GM19468 (cell line): ENCODE data around the gene SHMT2.
"Not testable (repeated sequence)": the region's sequence is repeated elsewhere in the genome, so short reads cannot be mapped to it uniquely, and the experiment has no call there.

Experiments used
- ATAC-seq: cut with Tn5 transposase; IDR thresholded peaks from one replicate; pipeline ENCODE4 v1.9.1; 2021; ENCODE audit warnings: mild to moderate bottlenecking, moderate library complexity, moderate number of reproducible peaks; ENCODE audit not compliant: unreplicated experiment; ENCODE audit errors: extremely low read depth

The SHMT2 gene

GRCh38 chr12:57254506-57255280 lies 25.2 kb downstream of the SHMT2 start:
- no peak for ATAC-seq

- ATAC-seq: no peak
These were observed 26.4 kb downstream of the SHMT2 start for GRCh38 chr12:57255916-57256315.

DNA sequence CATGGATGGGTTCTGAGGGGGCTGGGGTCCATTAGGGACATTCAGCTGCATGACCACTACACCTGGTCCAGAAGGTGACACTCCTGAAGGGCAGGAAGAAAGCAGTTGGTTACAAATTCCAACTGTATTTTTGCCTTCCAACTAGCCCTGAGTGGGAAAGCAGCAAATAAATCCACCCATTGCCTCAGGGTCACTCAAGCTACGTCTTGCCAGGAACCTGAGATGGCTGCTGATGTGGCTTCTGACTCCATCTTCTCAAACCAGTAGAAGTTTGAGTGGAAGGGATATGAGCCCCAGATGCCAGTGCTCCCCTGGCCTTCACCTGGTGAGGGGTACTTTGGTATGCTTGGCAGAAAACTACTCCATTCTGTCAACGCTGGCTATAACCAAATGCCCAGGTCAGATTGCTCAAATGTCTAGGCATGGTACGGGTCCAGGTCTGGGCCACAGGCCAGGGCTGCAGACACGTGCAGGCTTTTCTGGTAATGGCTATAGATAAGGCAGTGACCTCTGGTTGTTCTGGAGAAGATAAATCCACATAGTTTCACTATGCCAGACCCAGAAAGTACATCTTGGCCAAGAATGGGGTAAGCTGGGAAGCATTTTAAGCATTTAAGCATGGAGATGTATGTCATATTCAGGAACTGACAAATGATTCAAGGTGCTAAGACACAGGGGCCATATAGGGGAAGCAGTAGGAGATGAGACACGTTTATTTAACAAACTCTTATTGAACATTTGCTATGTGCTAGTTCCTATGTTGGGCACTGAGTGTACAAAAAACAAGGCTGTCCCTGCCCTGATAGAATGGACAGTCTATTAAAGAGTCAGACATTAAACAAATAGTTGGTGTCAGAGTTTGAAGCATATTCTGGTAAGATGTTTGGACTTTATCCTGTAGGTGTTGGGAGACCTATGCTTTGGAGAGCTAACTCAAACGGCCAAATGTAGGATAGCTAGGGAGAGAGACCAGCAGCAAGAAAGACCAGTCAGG lies 29.8 kb downstream of the SHMT2 start:
- no peak for ATAC-seq

- ATAC-seq: no peak
These were observed 30.9 kb downstream of the SHMT2 start for GRCh38 chr12:57260366-57260765.

- ATAC-seq: no peak
These were observed 31.9 kb downstream of the SHMT2 start for GRCh38 chr12:57261428-57261865.

DNA sequence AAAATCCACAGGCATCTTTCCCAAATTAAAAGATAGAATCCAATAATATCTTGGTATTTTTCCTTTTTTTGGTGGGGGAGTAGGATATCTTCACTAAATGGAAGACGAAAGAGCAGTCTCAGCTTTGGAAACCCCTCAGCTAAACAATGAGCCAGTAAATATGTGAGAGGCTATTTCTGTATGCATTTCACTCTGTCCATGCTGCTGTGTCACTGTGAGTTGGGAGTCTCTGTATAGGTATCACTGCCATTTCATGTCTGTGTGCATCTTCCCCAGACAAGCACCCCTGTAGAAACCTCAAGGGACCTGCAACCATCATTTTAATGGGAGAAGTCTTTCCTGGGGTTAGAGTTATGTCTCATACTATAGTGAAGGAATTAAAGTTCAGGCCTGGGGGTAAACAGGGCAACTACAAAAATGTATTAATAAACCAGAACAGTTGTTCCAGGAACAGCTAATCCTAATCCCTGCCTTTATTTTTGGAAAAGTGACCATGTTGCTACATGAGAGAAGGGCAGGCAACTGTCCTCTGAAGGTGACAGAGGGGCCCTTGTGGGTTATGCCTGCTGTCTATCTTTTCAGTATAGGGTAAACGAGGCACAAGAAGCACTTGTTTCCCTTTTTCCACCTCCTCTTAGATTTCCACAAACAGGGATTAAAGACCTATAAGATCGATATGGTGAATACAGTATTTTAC lies 32.8 kb downstream of the SHMT2 start:
- no peak for ATAC-seq

GRCh38 chr12:57263096-57263495 lies 33.6 kb downstream of the SHMT2 start:
- no peak for ATAC-seq

DNA sequence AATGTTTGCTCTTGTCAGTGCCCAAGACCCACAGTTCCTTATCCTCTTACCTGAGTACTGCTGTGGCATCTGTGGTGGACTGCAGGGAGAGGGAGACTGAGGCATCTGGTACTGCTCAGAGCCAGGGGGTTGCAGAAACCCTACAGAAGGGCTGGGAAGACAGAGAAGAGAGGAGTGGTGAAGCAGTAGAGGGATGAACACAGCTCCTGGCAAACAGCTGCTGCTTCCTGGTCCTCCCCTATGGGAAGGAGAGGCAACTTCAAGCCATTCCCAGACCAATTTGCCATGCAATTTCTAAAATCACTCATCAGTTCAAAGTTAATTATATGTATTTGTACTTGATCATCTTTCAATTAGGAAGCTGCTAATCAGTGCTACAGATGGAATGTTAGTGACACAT lies 37.2 kb downstream of the SHMT2 start:
- ATAC-seq: no peak

GRCh38 chr12:57268264-57268663 lies 38.8 kb downstream of the SHMT2 start:
- no peak for ATAC-seq

GRCh38 chr12:57270966-57271470 lies 41.5 kb downstream of the SHMT2 start:
- ATAC-seq: no peak

DNA sequence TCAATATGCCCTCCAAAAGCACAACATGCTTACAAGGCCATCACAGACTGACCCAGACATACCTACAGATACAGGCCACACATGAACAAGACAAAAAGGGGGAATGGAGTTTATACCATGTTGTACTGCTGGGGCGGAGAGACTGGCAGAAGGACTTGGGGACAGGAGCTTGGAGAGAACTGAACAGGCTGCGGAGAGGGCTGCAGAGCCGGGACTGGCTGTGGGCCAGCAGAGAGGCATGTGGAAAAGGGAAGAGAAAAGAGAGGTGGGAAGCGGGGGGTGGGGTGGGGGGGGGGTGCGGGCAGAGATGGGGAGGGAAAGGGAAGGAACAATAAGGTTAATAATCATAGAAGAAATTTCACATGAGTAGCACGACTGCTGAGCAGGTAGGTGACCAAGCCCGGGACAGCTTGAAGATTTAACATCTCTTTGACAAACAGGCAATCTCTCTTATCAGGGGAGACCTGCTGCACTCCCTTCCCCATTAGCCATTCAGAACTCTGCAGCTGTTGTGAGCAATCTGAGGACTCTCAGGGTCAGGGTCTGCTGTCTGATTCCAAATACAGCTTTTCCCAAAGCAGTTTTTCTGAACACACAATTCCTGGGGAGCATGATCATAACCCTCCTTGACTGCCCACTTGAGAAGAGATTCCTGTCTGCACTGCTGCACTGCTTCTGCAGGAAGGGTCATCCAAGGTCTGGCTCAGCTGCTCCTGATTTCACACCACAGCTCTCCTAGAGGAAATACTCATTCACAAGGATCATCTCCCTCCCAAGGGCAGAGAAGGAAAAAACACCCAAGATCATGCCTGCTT lies 43.0 kb downstream of the SHMT2 start:
- no peak for ATAC-seq

DNA sequence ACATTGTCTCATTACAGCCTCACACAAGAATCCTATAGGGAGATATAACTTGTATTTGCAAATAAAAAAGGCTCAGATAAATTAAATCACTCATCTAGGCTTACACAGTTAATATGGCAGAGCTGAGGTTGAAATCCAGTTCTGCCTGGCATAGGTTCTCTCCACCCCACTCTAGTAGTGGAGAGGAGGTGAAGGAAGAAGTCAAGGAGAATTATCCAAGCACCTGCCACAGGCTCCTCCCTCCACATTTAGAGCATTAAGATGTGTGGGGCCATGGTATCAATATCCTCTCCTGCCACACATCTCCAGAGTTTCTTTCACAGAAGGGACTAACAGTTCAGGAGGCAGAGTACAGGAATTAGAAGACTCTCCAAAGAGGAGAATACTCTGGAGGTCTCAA lies 44.0 kb downstream of the SHMT2 start:
- no peak for ATAC-seq

DNA sequence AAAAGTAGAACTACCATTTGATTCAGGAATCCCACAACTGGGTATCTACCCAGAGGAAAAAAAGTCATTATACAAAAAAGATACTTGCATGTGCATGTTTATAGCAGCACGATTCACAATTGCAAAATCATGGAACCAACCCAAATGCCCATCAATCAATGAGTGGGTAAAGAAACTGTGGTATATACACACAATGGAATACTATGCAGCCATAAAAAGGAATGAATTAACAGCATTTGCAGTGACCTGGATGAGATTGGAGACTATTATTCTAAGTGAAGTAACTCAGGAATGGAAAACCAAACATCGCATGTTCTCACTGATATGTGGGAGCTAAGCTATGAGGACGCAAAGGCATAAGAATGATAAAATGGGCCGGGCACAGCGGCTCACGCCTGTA lies 46.7 kb downstream of the SHMT2 start:
- not testable (repeated sequence) for ATAC-seq

DNA sequence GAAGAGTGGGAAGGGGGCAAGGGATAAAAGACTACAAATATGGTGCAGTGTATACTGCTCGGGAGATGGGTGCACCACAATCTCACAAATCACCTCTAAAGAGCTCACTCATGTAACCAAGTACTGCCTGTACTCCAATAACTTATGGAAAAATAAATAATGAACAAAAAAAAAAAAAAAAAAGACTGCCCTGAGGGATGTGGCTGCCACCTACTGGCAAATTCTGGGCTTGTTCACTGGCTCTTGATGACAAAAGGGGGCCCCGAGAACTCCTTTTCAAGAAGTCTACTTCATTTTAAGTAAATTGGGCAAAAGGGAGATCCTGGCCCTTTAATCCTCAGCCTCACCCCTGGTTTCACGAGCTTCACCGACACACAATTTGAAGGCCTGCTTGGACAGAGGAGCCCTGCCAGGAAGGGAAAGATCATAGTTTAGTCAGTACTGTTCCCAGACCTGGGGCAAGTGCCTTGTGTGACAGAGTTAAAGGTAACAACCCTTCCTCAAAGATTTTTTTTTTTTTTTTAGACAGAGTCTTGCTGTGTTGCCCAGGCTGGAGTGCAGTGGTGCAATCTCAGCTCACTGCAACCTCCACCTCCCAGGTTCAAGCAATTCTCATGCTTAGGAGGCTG lies 47.5 kb downstream of the SHMT2 start:
- no peak for ATAC-seq

GRCh38 chr12:57278465-57279381 lies 49.2 kb downstream of the SHMT2 start:
- ATAC-seq: no peak

DNA sequence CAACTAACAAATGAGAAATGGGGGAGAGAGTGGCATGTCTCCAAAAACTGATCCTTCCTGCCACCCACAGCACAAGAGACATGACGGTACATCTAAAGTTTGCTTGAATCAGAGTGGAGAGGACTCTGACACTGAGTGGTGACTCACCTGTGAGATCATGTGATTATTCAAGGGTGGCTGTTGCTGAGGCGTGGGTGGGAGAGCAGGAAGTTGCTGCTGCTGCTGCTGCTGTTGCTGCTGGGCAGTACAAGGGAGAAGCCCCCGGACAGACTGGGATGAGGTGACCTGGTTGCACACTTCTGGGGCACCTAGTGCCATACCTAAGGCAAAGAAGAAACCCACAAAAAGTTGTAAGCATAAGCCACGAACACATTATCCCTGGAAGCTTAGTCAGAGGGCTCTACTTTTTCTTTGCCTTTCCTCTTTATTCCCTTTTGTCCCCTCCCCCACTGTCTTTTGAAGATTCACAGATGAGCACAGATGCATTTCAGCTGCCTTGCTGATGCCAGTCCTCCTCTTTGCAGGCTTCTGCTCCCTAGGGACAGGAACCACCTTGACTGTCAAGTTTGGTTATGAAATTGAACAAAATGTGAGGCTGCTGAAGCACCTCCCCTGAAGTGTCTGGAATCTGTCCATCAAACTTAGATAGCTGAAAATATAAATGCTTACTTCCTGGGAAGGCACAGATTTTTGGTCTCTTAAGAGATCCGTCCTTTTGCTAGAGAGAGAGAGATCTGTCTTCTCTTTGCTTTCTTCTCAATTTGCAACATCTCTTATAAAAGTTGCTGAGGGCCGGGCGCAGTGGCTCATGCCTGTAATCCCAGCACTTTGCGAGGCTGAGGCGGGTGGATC lies 50.9 kb downstream of the SHMT2 start:
- ATAC-seq: no peak

DNA sequence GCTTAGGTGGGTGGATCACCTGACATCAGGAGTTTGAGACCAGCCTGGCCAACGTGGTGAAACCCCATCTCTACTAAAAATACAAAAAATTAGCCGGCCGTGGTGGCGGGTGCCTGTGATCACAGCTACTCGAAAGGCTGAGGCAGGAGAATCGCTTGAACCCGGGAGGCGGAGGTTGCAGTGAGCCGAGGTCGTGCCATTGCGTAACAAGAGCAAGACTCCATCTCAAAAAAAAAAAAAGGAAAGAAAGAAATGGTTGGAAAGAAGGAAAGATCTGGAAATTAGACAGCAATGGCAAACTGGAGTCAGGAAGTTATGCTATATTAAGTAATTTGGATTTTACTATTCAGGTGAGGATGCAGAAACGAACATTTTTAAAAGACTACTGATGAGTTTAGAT lies 52.6 kb downstream of the SHMT2 start:
- not testable (repeated sequence) for ATAC-seq
